Tibial nerve (tissue), 4 donors: ENCODE measurements around the gene IFT20. TPM values are rescaled to one million over a fixed set of nuclear protein-coding genes. Genes with fewer than 3 reads are reported as not detected.
A peak's percentile ranks its signal among the peaks of the same experiment; 100 is the strongest.

Experiments used
- DNase-seq, 2 donors: peaks; one replicate each; pipeline ENCODE4 v3.0.0-alpha.2; 2019; ENCODE audit warnings: low spot score in 2 of 2
- H3K27ac ChIP-seq, 4 donors: fragments of 200-600 bp; sonication (generic) in 3 of 4; one replicate each; pipeline ENCODE4 v1.5.1; 2017 to 2019; ENCODE audit warnings: mild to moderate bottlenecking in 1 of 4
- H3K27me3 ChIP-seq, 2 donors: fragments of 200-600 bp; sonication (generic) in 1 of 2; one replicate each; pipeline versions ENCODE4 v1.5.1 to v1.6.0; 2017 to 2019
- H3K36me3 ChIP-seq, 3 donors: fragments of 200-600 bp; sonication (generic); one replicate each; pipeline ENCODE4 v1.5.1; 2018 to 2019
- H3K4me1 ChIP-seq, 4 donors: fragments of 200-600 bp; sonication (generic) in 3 of 4; one replicate each; pipeline ENCODE4 v1.5.1; 2017 to 2019
- H3K4me3 ChIP-seq, 4 donors: fragments of 200-600 bp; sonication (generic) in 3 of 4; one replicate each; pipeline ENCODE4 v1.5.1; 2017 to 2019; ENCODE audit warnings: mild to moderate bottlenecking in 1 of 4, moderate library complexity in 1 of 4
- H3K9me3 ChIP-seq, 4 donors: fragments of 200-600 bp; sonication (generic) in 3 of 4; one replicate each; pipeline ENCODE4 v1.5.1; 2017 to 2019
- CTCF ChIP-seq, 5 experiments: fragments of 200-600 bp in 3 of 5; fragments of 450-650 bp in 2 of 5; sonication (generic) in 3 of 5; IDR thresholded peaks; one replicate each; pipeline ENCODE4 v1.5.1; 2016 to 2019; ENCODE audit warnings: antibody characterized with exemption in 5 of 5, mild to moderate bottlenecking in 3 of 5, moderate library complexity in 2 of 5
- EP300 ChIP-seq, 2 donors: sonication (generic); formaldehyde crosslinking; IDR thresholded peaks; one replicate each; pipeline ENCODE4 v1.6.1; 2017; ENCODE audit warnings: antibody characterized with exemption in 2 of 2, mild to moderate bottlenecking in 1 of 2
- POLR2A ChIP-seq, 2 donors: fragments of 450-650 bp; IDR thresholded peaks; one replicate each; pipeline ENCODE4 v1.6.1; 2017; ENCODE audit warnings: antibody characterized with exemption in 2 of 2, mild to moderate bottlenecking in 2 of 2, moderate library complexity in 2 of 2
- WGBS, 2 donors: methylation state at CpG; one replicate each; pipeline ENCODE4 v1.1.5; 2018; 5-methylcytosine and 5-hydroxymethylcytosine counted together
- total RNA-seq, 4 donors: library from RNA; depleted of rRNA; stranded (reverse); fragments of >200 nt; gene quantifications; one replicate each; pipeline ENCODE4 v1.1.0, GENCODE V29; 2016

Gene IFT20
- total RNA-seq, 4 donors from 2014 or later, result 34.8 to 50.3 (median 43.9) TPM

- Histone ChIP-seq H3K27ac (no peak overlapping the region), H3K9me3 (no peaks in the 10 kb centered on the region), H3K36me3 (peaks cover 5 to 99% (median 25%) of the 10 kb centered on the region in 3 donors), H3K4me3 (no peak overlapping the region), H3K4me1 (peaks cover 0 to 18% (median 0%) of the 10 kb centered on the region in 4 donors), H3K27me3 (no peaks in the 10 kb centered on the region)
- 88 to 90% methylated on average over 7 of the region's 7 CpGs for WGBS, 2 donors
- DNase-seq, result no peak
- TF ChIP-seq POLR2A (IDR thresholded peaks at IDR 0.05) (no peak), EP300 (IDR thresholded peaks at IDR 0.05) (no peak), CTCF (IDR thresholded peaks at IDR 0.05) (no peak)
Measured at GRCh38 chr17:28350271-28350670, 15.0 kb upstream of the IFT20 start.

GRCh38 chr17:28348979-28349378 lies 13.7 kb upstream of the IFT20 start:
- peaks cover 8 to 99% (median 27%) of the 10 kb centered on the region in 3 donors for H3K36me3 ChIP-seq
- no peak for DNase-seq
- peaks cover 0 to 10% (median 0%) of the 10 kb centered on the region in 4 donors for H3K4me1 ChIP-seq
- no peak overlapping the region for H3K27ac ChIP-seq
- H3K4me3 ChIP-seq, result no peak overlapping the region
- H3K27me3 ChIP-seq, result no peaks in the 10 kb centered on the region
- 79% methylated on average over 3 of the region's 3 CpGs for WGBS, 2 donors
- H3K9me3 ChIP-seq, result no peaks in the 10 kb centered on the region
- TF ChIP-seq POLR2A (IDR thresholded peaks at IDR 0.05) (no peak), EP300 (IDR thresholded peaks at IDR 0.05) (no peak), CTCF (IDR thresholded peaks at IDR 0.05) (no peak)

GRCh38 chr17:28347261-28347891 lies 12.1 kb upstream of the IFT20 start:
- H3K4me1 ChIP-seq, result peaks cover 0 to 10% (median 0%) of the 10 kb centered on the region in 4 donors
- peaks cover 12 to 99% (median 24%) of the 10 kb centered on the region in 3 donors for H3K36me3 ChIP-seq
- H3K9me3 ChIP-seq, result no peaks in the 10 kb centered on the region
- WGBS, 2 donors, result 70 to 85% methylated on average over 8 of the region's 8 CpGs
- no peak overlapping the region for H3K4me3 ChIP-seq
- no peak for DNase-seq
- no peak for TF ChIP-seq POLR2A (IDR thresholded peaks at IDR 0.05)
- no peak for TF ChIP-seq EP300 (IDR thresholded peaks at IDR 0.05)
- TF ChIP-seq CTCF (IDR thresholded peaks at IDR 0.05), result no peak
- no peaks in the 10 kb centered on the region for H3K27me3 ChIP-seq
- H3K27ac ChIP-seq, result no peak overlapping the region

- 50 to 61% methylated on average over 7 of the region's 7 CpGs for WGBS, 2 donors
- Histone ChIP-seq H3K9me3 (no peaks in the 10 kb centered on the region), H3K27me3 (no peaks in the 10 kb centered on the region), H3K4me1 (peaks cover 0 to 10% (median 0%) of the 10 kb centered on the region in 4 donors), H3K36me3 (peaks cover 13 to 100% (median 28%) of the 10 kb centered on the region in 3 donors), H3K4me3 (no peak overlapping the region), H3K27ac (peak overlapping the region in 1 of 4 donors; percentile 14)
- no peak for DNase-seq
- TF ChIP-seq CTCF (IDR thresholded peaks at IDR 0.05) (no peak), POLR2A (IDR thresholded peaks at IDR 0.05) (no peak), EP300 (IDR thresholded peaks at IDR 0.05) (no peak)
Measured at GRCh38 chr17:28346746-28347246, 11.5 kb upstream of the IFT20 start.

- TF ChIP-seq CTCF (IDR thresholded peaks at IDR 0.05) (no peak), EP300 (IDR thresholded peaks at IDR 0.05) (no peak), POLR2A (IDR thresholded peaks at IDR 0.05) (no peak)
- H3K27ac ChIP-seq, result peak overlapping the region in 1 of 4 donors; percentile 14
- no peak for DNase-seq
- H3K4me3 ChIP-seq, result no peak overlapping the region
- H3K27me3 ChIP-seq, result no peaks in the 10 kb centered on the region
- H3K9me3 ChIP-seq, result no peaks in the 10 kb centered on the region
- H3K4me1 ChIP-seq, result peaks cover 0 to 10% (median 0%) of the 10 kb centered on the region in 4 donors
- 56 to 61% methylated on average over 2 of the region's 2 CpGs for WGBS, 2 donors
- H3K36me3 ChIP-seq, result peaks cover 13 to 100% (median 28%) of the 10 kb centered on the region in 3 donors
Measured at GRCh38 chr17:28346199-28346580, 10.9 kb upstream of the IFT20 start.
